Loucy (cell line): ENCODE results near the gene C6orf47.

Source experiments
- CTCF ChIP-seq: fragments of 200-600 bp; sonication (generic); conservative IDR thresholded peaks from 2 replicates; pipeline ENCODE4 v1.5.1; 2014; ENCODE audit warnings: mild to moderate bottlenecking, antibody characterized with exemption, low read length
- EZH2phosphoT487 ChIP-seq: fragments of 200-600 bp; IDR thresholded peaks from 2 replicates; pipeline ENCODE4 v1.6.1; 2018; ENCODE audit warnings: antibody characterized with exemption, mild to moderate bottlenecking, moderate library complexity, borderline replicate concordance

GRCh38 chr6:31706599-31706998 lies 46.0 kb upstream of the C6orf47 start, which contains the start of gene LY6G6F:
- TF ChIP-seq CTCF = no peak
- no peak for TF ChIP-seq EZH2phosphoT487
